HEK293 (cell line): ENCODE measurements around the gene ELAVL3.

Experiments used
- CTCF ChIA-PET: fragments of 350-600 bp; formaldehyde crosslinking; extraction: SDS; loops from one replicate; lab custom pipeline; 2021; ENCODE audit warnings: antibody characterized with exemption; lab: Yijun Ruan, JAX
- POLR2A ChIA-PET: fragments of 300-600 bp; formaldehyde crosslinking; extraction: SDS; loops from one replicate; lab custom pipeline; 2020; ENCODE audit warnings: antibody characterized with exemption, inconsistent platforms; lab: Yijun Ruan, JAX
- H3K27ac ChIP-seq: fragments of 200-500 bp; sonication (Bioruptor generic); 2 replicates; pipeline ENCODE4 v1.5.1; 2014; ENCODE audit warnings: low read depth, low read length, control low read depth, inconsistent platforms; ENCODE audit errors: extremely low read depth
- H3K36me3 ChIP-seq, 2 experiments: fragments of 200-500 bp in 1 of 2; sonication (Bioruptor generic) in 1 of 2; 1 replicate in 1 of 2; 2 replicates in 1 of 2; pipeline ENCODE4 v1.5.1; 2014 to 2017; ENCODE audit warnings: inconsistent platforms in 2 of 2, low read length in 2 of 2; ENCODE audit not compliant: control insufficient read depth in 2 of 2, insufficient read depth in 1 of 2
- H3K4me1 ChIP-seq: fragments of 200-500 bp; sonication (Bioruptor generic); 2 replicates; pipeline ENCODE4 v1.5.1; 2014; ENCODE audit warnings: mild to moderate bottlenecking, low read length, inconsistent platforms; ENCODE audit not compliant: control insufficient read depth, insufficient read depth
- H3K4me3 ChIP-seq: 2 replicates; pipeline ENCODE4 v1.5.1; 2011; ENCODE audit warnings: low read depth, mild to moderate bottlenecking, control low read depth, low read length, moderate library complexity
- H3K9me3 ChIP-seq: fragments of 200-500 bp; sonication (Bioruptor generic); 2 replicates; pipeline ENCODE4 v1.5.1; 2014; ENCODE audit warnings: low read depth, low read length, inconsistent platforms; ENCODE audit not compliant: control insufficient read depth, insufficient read depth
- BCL6B ChIP-seq: fragments of 450-650 bp; formaldehyde crosslinking; IDR thresholded peaks from 2 replicates; pipeline ENCODE4 v1.5.1; 2017; ENCODE audit warnings: missing biosample characterization, missing genetic modification characterization
- ELK4 ChIP-seq: IDR thresholded peaks from 2 replicates; pipeline ENCODE4 v1.6.1; 2011; ENCODE audit warnings: mild to moderate bottlenecking, low read depth, low read length, borderline replicate concordance
- GLIS2 ChIP-seq: fragments of 450-650 bp; formaldehyde crosslinking; IDR thresholded peaks from 2 replicates; pipeline ENCODE4 v1.5.1; 2016; ENCODE audit warnings: missing biosample characterization, missing genetic modification characterization
- KLF8 ChIP-seq: fragments of 450-650 bp; formaldehyde crosslinking; IDR thresholded peaks from 2 replicates; pipeline ENCODE4 v1.5.1; 2016; ENCODE audit warnings: missing biosample characterization, missing genetic modification characterization
- MZF1 ChIP-seq: fragments of 450-650 bp; formaldehyde crosslinking; IDR thresholded peaks from 2 replicates; pipeline ENCODE4 v1.5.1; 2017; ENCODE audit warnings: missing biosample characterization, missing genetic modification characterization, borderline replicate concordance
- OSR2 ChIP-seq: fragments of 450-650 bp; formaldehyde crosslinking; IDR thresholded peaks from 2 replicates; pipeline ENCODE4 v1.5.1; 2016; ENCODE audit warnings: missing biosample characterization, missing genetic modification characterization
- PATZ1 ChIP-seq: fragments of 450-650 bp; formaldehyde crosslinking; IDR thresholded peaks from 2 replicates; pipeline ENCODE4 v1.5.1; 2016; ENCODE audit warnings: missing biosample characterization, missing genetic modification characterization
- PRDM6 ChIP-seq: fragments of 450-650 bp; formaldehyde crosslinking; IDR thresholded peaks from 2 replicates; pipeline ENCODE4 v1.5.1; 2017; ENCODE audit warnings: missing biosample characterization, missing genetic modification characterization
- TSHZ1 ChIP-seq: fragments of 450-650 bp; formaldehyde crosslinking; IDR thresholded peaks from 2 replicates; pipeline ENCODE4 v1.5.1; 2016; ENCODE audit warnings: missing biosample characterization, missing genetic modification characterization, borderline replicate concordance
- ZNF239 ChIP-seq: fragments of 450-650 bp; formaldehyde crosslinking; IDR thresholded peaks from 2 replicates; pipeline ENCODE4 v1.5.1; 2016; ENCODE audit warnings: missing biosample characterization, missing genetic modification characterization
- ZNF335 ChIP-seq: fragments of 450-650 bp; formaldehyde crosslinking; conservative IDR thresholded peaks from 2 replicates; pipeline ENCODE4 v1.5.1; 2016; ENCODE audit warnings: missing biosample characterization, missing genetic modification characterization
- ZNF416 ChIP-seq: fragments of 450-650 bp; formaldehyde crosslinking; IDR thresholded peaks from 2 replicates; pipeline ENCODE4 v1.5.1; 2016; ENCODE audit warnings: missing biosample characterization, missing genetic modification characterization
- ZNF473 ChIP-seq: fragments of 450-650 bp; formaldehyde crosslinking; IDR thresholded peaks from 2 replicates; pipeline ENCODE4 v1.5.1; 2017; ENCODE audit warnings: missing biosample characterization, missing genetic modification characterization
- ZNF48 ChIP-seq: fragments of 450-650 bp; formaldehyde crosslinking; IDR thresholded peaks from 2 replicates; pipeline ENCODE4 v1.5.1; 2016; ENCODE audit warnings: missing biosample characterization, missing genetic modification characterization
- ZNF571 ChIP-seq: fragments of 450-650 bp; formaldehyde crosslinking; IDR thresholded peaks from 2 replicates; pipeline ENCODE4 v1.5.0; 2017; ENCODE audit warnings: missing biosample characterization, missing genetic modification characterization
- ZNF580 ChIP-seq: fragments of 450-650 bp; formaldehyde crosslinking; IDR thresholded peaks from 2 replicates; pipeline ENCODE4 v1.5.1; 2016; ENCODE audit warnings: missing biosample characterization, missing genetic modification characterization
- ZNF645 ChIP-seq: fragments of 450-650 bp; formaldehyde crosslinking; IDR thresholded peaks from 2 replicates; pipeline ENCODE4; 2016; ENCODE audit warnings: missing biosample characterization, missing genetic modification characterization
- ZNF701 ChIP-seq: fragments of 450-650 bp; formaldehyde crosslinking; IDR thresholded peaks from 2 replicates; pipeline ENCODE4 v1.5.1; 2016; ENCODE audit warnings: missing biosample characterization, missing genetic modification characterization
- ZNF76 ChIP-seq: fragments of 450-650 bp; formaldehyde crosslinking; IDR thresholded peaks from 2 replicates; pipeline ENCODE4; 2016; ENCODE audit warnings: low read depth, missing biosample characterization, missing genetic modification characterization, borderline replicate concordance
- ZNF776 ChIP-seq: fragments of 450-650 bp; formaldehyde crosslinking; IDR thresholded peaks from 2 replicates; pipeline ENCODE4 v1.5.0; 2017; ENCODE audit warnings: missing biosample characterization, missing genetic modification characterization, borderline replicate concordance
- ZNF830 ChIP-seq: fragments of 450-650 bp; IDR thresholded peaks from 2 replicates; pipeline ENCODE4 v1.5.0; 2018; ENCODE audit warnings: missing biosample characterization, missing genetic modification characterization, low read depth, mild to moderate bottlenecking, moderate library complexity
- ZSCAN23 ChIP-seq: fragments of 450-650 bp; formaldehyde crosslinking; IDR thresholded peaks from 2 replicates; pipeline ENCODE4 v1.5.1; 2016; ENCODE audit warnings: missing biosample characterization, missing genetic modification characterization
- ZSCAN4 ChIP-seq: fragments of 450-650 bp; formaldehyde crosslinking; IDR thresholded peaks from 2 replicates; pipeline ENCODE4 v1.5.1; 2017; ENCODE audit warnings: missing biosample characterization, missing genetic modification characterization

The ELAVL3 gene

GRCh38 chr19:11495885-11496284 lies 15.0 kb upstream of the ELAVL3 start:
- no peak for TF ChIP-seq PATZ1 (tag by site-specific recombination)
- no peak for TF ChIP-seq ZNF645 (tag by site-specific recombination)
- no peak for TF ChIP-seq ZNF239 (tag by site-specific recombination)
- no peak for TF ChIP-seq ELK4
- no peak for TF ChIP-seq ZNF701 (tag by site-specific recombination)
- no peak for TF ChIP-seq KLF8 (tag by site-specific recombination)
- TF ChIP-seq ZNF580 (tag by site-specific recombination): no peak
- no peak for TF ChIP-seq ZNF416
- no peak for TF ChIP-seq ZNF830 (tag by site-specific recombination)
- TF ChIP-seq MZF1 (tag by site-specific recombination): no peak
- TF ChIP-seq GLIS2 (tag by site-specific recombination): no peak
- TF ChIP-seq ZNF48 (tag by site-specific recombination): no peak
- Histone ChIP-seq H3K36me3 (peaks cover 5 to 26% of the 10 kb centered on the region in 2 experiments; a peak in 2 of 3 replicates), H3K9me3 (no peaks in the 10 kb centered on the region), H3K4me3 (no peak overlapping the region), H3K4me1 (no peaks in the 10 kb centered on the region), H3K27ac (no peak overlapping the region)
- POLR2A ChIA-PET: no interaction called here
- CTCF ChIA-PET: interaction anchor here (0.6 to 2.1 kb wide), 10 partner anchors 9 to 192 kb away, joined by 3 to 12 read pairs (median 4); no protein-coding TSS in a partner anchor

- no peak overlapping the region for H3K4me3 ChIP-seq
- CTCF ChIA-PET: interaction anchor here (0.9 to 2.1 kb wide), 7 partner anchors 10 to 127 kb away, joined by 3 to 12 read pairs (median 5); no protein-coding TSS in a partner anchor
- H3K27ac ChIP-seq: no peak overlapping the region
- POLR2A ChIA-PET: no interaction called here
- no peaks in the 10 kb centered on the region for H3K9me3 ChIP-seq
- H3K36me3 ChIP-seq: peaks cover 5 to 26% of the 10 kb centered on the region in 2 experiments; a peak in 2 of 3 replicates
- H3K4me1 ChIP-seq: no peaks in the 10 kb centered on the region
- TF ChIP-seq ZSCAN23 (tag by site-specific recombination) (no peak), OSR2 (tag by site-specific recombination) (no peak), ZSCAN4 (tag by site-specific recombination) (no peak), ZNF571 (tag by site-specific recombination) (no peak), PRDM6 (tag by site-specific recombination) (no peak), ZNF76 (no peak), ZNF473 (tag by site-specific recombination) (no peak), BCL6B (tag by site-specific recombination) (no peak), TSHZ1 (tag by site-specific recombination) (no peak), ZNF776 (tag by site-specific recombination) (no peak), ZNF335 (tag by site-specific recombination) (no peak)
These were observed 14.6 kb upstream of the ELAVL3 start for GRCh38 chr19:11495481-11495880.
